HepG2 (cell line): ENCODE measurements around the gene SIT1. TPM values are rescaled to one million over a fixed set of nuclear protein-coding genes. Genes with fewer than 3 reads are reported as not detected.

ENCODE experiments used
- CREBL2 ChIP-seq: sonication (generic); formaldehyde crosslinking; IDR thresholded peaks from 2 replicates; pipeline ENCODE4 v1.8.1; 2023; ENCODE audit warnings: missing genetic modification reagents, mild to moderate bottlenecking, borderline replicate concordance
- DNMT3B ChIP-seq: conservative IDR thresholded peaks from 2 replicates; pipeline ENCODE4 v1.6.1; 2016; ENCODE audit warnings: missing biosample characterization, control low read depth
- GLI4 ChIP-seq: sonication (generic); formaldehyde crosslinking; IDR thresholded peaks from 2 replicates; pipeline ENCODE4 v1.5.1; 2020; ENCODE audit warnings: missing genetic modification reagents, mild to moderate bottlenecking, moderate library complexity, borderline replicate concordance
- HMGXB4 ChIP-seq, 2 experiments: sonication (generic) in 1 of 2; formaldehyde crosslinking in 1 of 2; IDR thresholded peaks; 2 replicates each; pipeline versions ENCODE4 v1.4.0 to v1.6.1; 2018 to 2020; ENCODE audit warnings: missing genetic modification reagents in 2 of 2, borderline replicate concordance in 1 of 2, low read depth in 1 of 2, mild to moderate bottlenecking in 1 of 2, missing biosample characterization in 1 of 2
- KDM3A ChIP-seq: IDR thresholded peaks from 2 replicates; pipeline ENCODE4 v1.6.1; 2018; ENCODE audit warnings: low read depth, missing compliant biosample characterization
- KDM5B ChIP-seq: sonication (generic); formaldehyde crosslinking; IDR thresholded peaks from 2 replicates; pipeline ENCODE4 v1.4.0; 2020; ENCODE audit warnings: missing genetic modification reagents, mild to moderate bottlenecking, borderline replicate concordance
- MIXL1 ChIP-seq: IDR thresholded peaks from 2 replicates; pipeline ENCODE4 v1.6.1; 2016
- NFRKB ChIP-seq: fragments of 450-650 bp; IDR thresholded peaks from 2 replicates; pipeline ENCODE4 v1.6.1; 2017
- NONO ChIP-seq, 2 experiments: fragments of 450-650 bp in 1 of 2; sonication (generic) in 1 of 2; formaldehyde crosslinking in 1 of 2; IDR thresholded peaks in 1 of 2; conservative IDR thresholded peaks in 1 of 2; 2 replicates each; pipeline versions ENCODE4 v1.6.1 to v1.8.0; 2017 to 2022; ENCODE audit warnings: mild to moderate bottlenecking in 1 of 2, missing genetic modification reagents in 1 of 2, moderate library complexity in 1 of 2
- NR1H2 ChIP-seq: sonication (generic); formaldehyde crosslinking; IDR thresholded peaks from 2 replicates; pipeline ENCODE4 v1.8.1; 2022; ENCODE audit warnings: low read depth, missing genetic modification reagents, borderline replicate concordance
- PBX3 ChIP-seq: sonication (generic); formaldehyde crosslinking; IDR thresholded peaks from 2 replicates; pipeline ENCODE4 v1.8.1; 2023; ENCODE audit warnings: missing genetic modification reagents, inconsistent platforms, borderline replicate concordance
- PRPF4 ChIP-seq: fragments of 200-400 bp; formaldehyde crosslinking; IDR thresholded peaks from 2 replicates; pipeline ENCODE4 v1.6.1; 2016; ENCODE audit warnings: low read length, low read depth; ENCODE audit not compliant: poor library complexity, severe bottlenecking
- SETDB1 ChIP-seq: sonication (generic); formaldehyde crosslinking; IDR thresholded peaks from 2 replicates; pipeline ENCODE4 v1.5.1; 2020; ENCODE audit warnings: missing genetic modification reagents, mild to moderate bottlenecking, borderline replicate concordance
- SMAD9 ChIP-seq: sonication (generic); formaldehyde crosslinking; IDR thresholded peaks from 2 replicates; pipeline ENCODE4 v1.5.1; 2020; ENCODE audit warnings: mild to moderate bottlenecking, missing genetic modification reagents
- SP140L ChIP-seq: sonication (generic); formaldehyde crosslinking; IDR thresholded peaks from 2 replicates; pipeline ENCODE4 v1.4.0; 2020; ENCODE audit warnings: missing genetic modification reagents, borderline replicate concordance
- TARDBP ChIP-seq: sonication (generic); formaldehyde crosslinking; IDR thresholded peaks from 2 replicates; pipeline ENCODE4 v1.8.0; 2022; ENCODE audit warnings: mild to moderate bottlenecking, missing genetic modification reagents
- TBP ChIP-seq: sonication (generic); formaldehyde crosslinking; IDR thresholded peaks from 2 replicates; pipeline ENCODE4 v1.5.0; 2020; ENCODE audit warnings: missing genetic modification reagents
- ZIK1 ChIP-seq: sonication (generic); formaldehyde crosslinking; IDR thresholded peaks from 2 replicates; pipeline ENCODE4 v1.5.0; 2020; ENCODE audit warnings: mild to moderate bottlenecking, low read depth, missing genetic modification reagents, borderline replicate concordance
- ZNF24 ChIP-seq: fragments of 450-650 bp; IDR thresholded peaks from 2 replicates; pipeline ENCODE4 v1.6.1; 2017; ENCODE audit warnings: antibody characterized with exemption, mild to moderate bottlenecking
- ZNF3 ChIP-seq: IDR thresholded peaks from 2 replicates; pipeline ENCODE4 v1.7.0; 2017; ENCODE audit warnings: inconsistent platforms
- ZNF570 ChIP-seq: sonication (generic); formaldehyde crosslinking; IDR thresholded peaks from 2 replicates; pipeline ENCODE4 v1.4.0; 2020; ENCODE audit warnings: mild to moderate bottlenecking, missing genetic modification reagents, borderline replicate concordance
- ZNF580 ChIP-seq: IDR thresholded peaks from 2 replicates; pipeline ENCODE4 v1.6.1; 2016; ENCODE audit warnings: low read depth, borderline replicate concordance
- ZNF639 ChIP-seq: conservative IDR thresholded peaks from 2 replicates; pipeline ENCODE4 v1.6.1; 2018; ENCODE audit warnings: missing genetic modification reagents
- ZNF709 ChIP-seq: sonication (generic); formaldehyde crosslinking; IDR thresholded peaks from 2 replicates; pipeline ENCODE4 v1.5.0; 2020; ENCODE audit warnings: mild to moderate bottlenecking, missing genetic modification reagents
- ZNF776 ChIP-seq: sonication (generic); formaldehyde crosslinking; IDR thresholded peaks from 2 replicates; pipeline ENCODE4 v1.4.0; 2020; ENCODE audit warnings: mild to moderate bottlenecking, missing genetic modification reagents
- ZNF792 ChIP-seq: IDR thresholded peaks from 2 replicates; pipeline ENCODE4 v1.6.1; 2016
- ZNF839 ChIP-seq: sonication (generic); formaldehyde crosslinking; IDR thresholded peaks from 2 replicates; pipeline ENCODE4 v1.4.0; 2020; ENCODE audit warnings: missing genetic modification reagents, mild to moderate bottlenecking, borderline replicate concordance
- polyA plus RNA-seq, 8 experiments: library from polyadenylated mRNA; depleted of rRNA in 3 of 8; stranded (reverse) in 7 of 8; unstranded in 1 of 8; fragments of >200 nt; fragmentation: Illumina TruSeq in 4 of 8; extraction: Trizol in 4 of 8; gene quantifications; 2 replicates each; pipeline versions ENCODE4 v1.2.1 to v1.2.3, GENCODE V29; 2011 to 2016; ENCODE audit warnings: low read depth in 4 of 8, missing spikeins in 1 of 8, mixed read lengths in 1 of 8; ENCODE audit not compliant: insufficient read depth in 1 of 8
- total RNA-seq, 5 experiments: library from RNA; depleted of rRNA; stranded (reverse); fragments of >200 nt; fragmentation: Illumina TruSeq; extraction: Trizol; gene quantifications; 2 replicates each; pipeline ENCODE4 v1.2.3, GENCODE V29; 2016; ENCODE audit warnings: low read depth in 1 of 5

SIT1 gene
- total and polyA plus RNA-seq, 2 of the 13 experiments (the other 11 are each of a cell fraction or from before 2014, with no cell fraction given): 0.09 to 6.7 TPM

- no peak for TF ChIP-seq CREBL2 (CRISPR knock-in tag)
- TF ChIP-seq ZNF580 (CRISPR knock-in tag): peak; percentile 87; the same call in 1 of the 2 replicates
- TF ChIP-seq KDM3A (CRISPR knock-in tag): 0 out of 2 replicates have a peak, but pooled peaks have one; percentile 52
- TF ChIP-seq PBX3 (CRISPR knock-in tag): no peak
- TF ChIP-seq ZIK1 (CRISPR knock-in tag): 0 out of 2 replicates have a peak, but pooled peaks have one; percentile 11
- peak; percentile 46 for TF ChIP-seq MIXL1 (CRISPR knock-in tag)
- TF ChIP-seq ZNF570 (CRISPR knock-in tag): no peak
- no peak for TF ChIP-seq SETDB1 (CRISPR knock-in tag)
- no peak for TF ChIP-seq NR1H2 (CRISPR knock-in tag)
- TF ChIP-seq NONO (IDR thresholded peaks at IDR 0.05): no peak
- TF ChIP-seq NONO (CRISPR knock-in tag; conservative IDR thresholded peaks at IDR 0.05): peak; percentile 83
- TF ChIP-seq TBP (CRISPR knock-in tag): no peak
- no peak for TF ChIP-seq DNMT3B (CRISPR knock-in tag)
- no peak for TF ChIP-seq ZNF839 (CRISPR knock-in tag)
- TF ChIP-seq ZNF792 (CRISPR knock-in tag): no peak
- TF ChIP-seq SMAD9 (CRISPR knock-in tag): no peak
- peak; percentile 79; the same call in 1 of the 2 replicates for TF ChIP-seq KDM5B (CRISPR knock-in tag)
- TF ChIP-seq PRPF4: no peak
- TF ChIP-seq ZNF639: 0 out of 2 replicates have a peak, but pooled peaks have one; percentile 35
- no peak for TF ChIP-seq ZNF24
- peak; percentile 92 to 97 for TF ChIP-seq HMGXB4 (CRISPR knock-in tag; IDR thresholded peaks at IDR 0.05; ENCODE audit: borderline replicate concordance in 1 of 2, low read depth in 1 of 2)
- no peak for TF ChIP-seq NFRKB
- peak; percentile 97 for TF ChIP-seq TARDBP (CRISPR knock-in tag)
- TF ChIP-seq ZNF3: no peak
- 0 out of 2 replicates have a peak, but pooled peaks have one; percentile 54 for TF ChIP-seq ZNF709
- no peak for TF ChIP-seq GLI4 (CRISPR knock-in tag)
- no peak; the same call in 1 of the 2 replicates for TF ChIP-seq ZNF776 (CRISPR knock-in tag)
- no peak for TF ChIP-seq SP140L (CRISPR knock-in tag)
These were observed 46.6 kb downstream of the SIT1 start (continued) for GRCh38 chr9:35603986-35604577.
